ENCODE measurements around the gene RHOG. TPM values are rescaled to one million over a fixed set of nuclear protein-coding genes. Genes with fewer than 3 reads are reported as not detected.

Gene RHOG
- polyA plus RNA-seq, 1 donor from 2014 or later, result not detected

- no peak overlapping the region for H3K9ac ChIP-seq (ENCODE audit: low read length)
- H3K9me2 ChIP-seq (ENCODE audit: insufficient read depth, low read length), result no peaks in the 10 kb centered on the region
- H3K79me2 ChIP-seq (replicated peaks; ENCODE audit: insufficient read depth, low read length), result no peaks in the 10 kb centered on the region
- no peaks in the 10 kb centered on the region for H3K36me3 ChIP-seq (ENCODE audit: insufficient read depth, low read length)
- no peaks in the 10 kb centered on the region for H3F3A ChIP-seq (ENCODE audit: insufficient read depth, low read length, poor library complexity, severe bottlenecking)
- no peak overlapping the region for H3K27ac ChIP-seq (ENCODE audit: low read length)
- no peaks in the 10 kb centered on the region for H3K9me3 ChIP-seq (ENCODE audit: low read length)
- H3K4me2 ChIP-seq (ENCODE audit: low read length), result no peak overlapping the region
- no peak overlapping the region for H2AFZ ChIP-seq (ENCODE audit: low read depth, low read length)
- no peaks in the 10 kb centered on the region for H4K20me1 ChIP-seq (ENCODE audit: insufficient read depth)
- no peak overlapping the region for H3K4me3 ChIP-seq (ENCODE audit: low read length)
- H3K27me3 ChIP-seq (ENCODE audit: insufficient read depth, low read depth, low read length), result no peaks in the 10 kb centered on the region
- TF ChIP-seq MXI1 (conservative IDR thresholded peaks at IDR 0.05; ENCODE audit: poor library complexity, severe bottlenecking) (no peak), TAF1 (IDR thresholded peaks at IDR 0.05; ENCODE audit: low read depth) (no peak), SMC3 (conservative IDR thresholded peaks at IDR 0.05; ENCODE audit: poor library complexity) (no peak), POLR2AphosphoS5 (IDR thresholded peaks at IDR 0.05) (no peak), RAD21 (conservative IDR thresholded peaks at IDR 0.05) (no peak), EZH2 (IDR thresholded peaks at IDR 0.05; ENCODE audit: borderline replicate concordance, insufficient read depth, low read length, poor library complexity, severe bottlenecking) (no peak), EP300 (conservative IDR thresholded peaks at IDR 0.05; ENCODE audit: poor library complexity, severe bottlenecking) (no peak)
- TF ChIP-seq, protein P1, sequence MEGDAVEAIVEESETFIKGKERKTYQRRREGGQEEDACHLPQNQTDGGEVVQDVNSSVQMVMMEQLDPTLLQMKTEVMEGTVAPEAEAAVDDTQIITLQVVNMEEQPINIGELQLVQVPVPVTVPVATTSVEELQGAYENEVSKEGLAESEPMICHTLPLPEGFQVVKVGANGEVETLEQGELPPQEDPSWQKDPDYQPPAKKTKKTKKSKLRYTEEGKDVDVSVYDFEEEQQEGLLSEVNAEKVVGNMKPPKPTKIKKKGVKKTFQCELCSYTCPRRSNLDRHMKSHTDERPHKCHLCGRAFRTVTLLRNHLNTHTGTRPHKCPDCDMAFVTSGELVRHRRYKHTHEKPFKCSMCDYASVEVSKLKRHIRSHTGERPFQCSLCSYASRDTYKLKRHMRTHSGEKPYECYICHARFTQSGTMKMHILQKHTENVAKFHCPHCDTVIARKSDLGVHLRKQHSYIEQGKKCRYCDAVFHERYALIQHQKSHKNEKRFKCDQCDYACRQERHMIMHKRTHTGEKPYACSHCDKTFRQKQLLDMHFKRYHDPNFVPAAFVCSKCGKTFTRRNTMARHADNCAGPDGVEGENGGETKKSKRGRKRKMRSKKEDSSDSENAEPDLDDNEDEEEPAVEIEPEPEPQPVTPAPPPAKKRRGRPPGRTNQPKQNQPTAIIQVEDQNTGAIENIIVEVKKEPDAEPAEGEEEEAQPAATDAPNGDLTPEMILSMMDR (IDR thresholded peaks at IDR 0.05; ENCODE audit: poor library complexity, severe bottlenecking), result no peak
- TF ChIP-seq, protein P2, sequence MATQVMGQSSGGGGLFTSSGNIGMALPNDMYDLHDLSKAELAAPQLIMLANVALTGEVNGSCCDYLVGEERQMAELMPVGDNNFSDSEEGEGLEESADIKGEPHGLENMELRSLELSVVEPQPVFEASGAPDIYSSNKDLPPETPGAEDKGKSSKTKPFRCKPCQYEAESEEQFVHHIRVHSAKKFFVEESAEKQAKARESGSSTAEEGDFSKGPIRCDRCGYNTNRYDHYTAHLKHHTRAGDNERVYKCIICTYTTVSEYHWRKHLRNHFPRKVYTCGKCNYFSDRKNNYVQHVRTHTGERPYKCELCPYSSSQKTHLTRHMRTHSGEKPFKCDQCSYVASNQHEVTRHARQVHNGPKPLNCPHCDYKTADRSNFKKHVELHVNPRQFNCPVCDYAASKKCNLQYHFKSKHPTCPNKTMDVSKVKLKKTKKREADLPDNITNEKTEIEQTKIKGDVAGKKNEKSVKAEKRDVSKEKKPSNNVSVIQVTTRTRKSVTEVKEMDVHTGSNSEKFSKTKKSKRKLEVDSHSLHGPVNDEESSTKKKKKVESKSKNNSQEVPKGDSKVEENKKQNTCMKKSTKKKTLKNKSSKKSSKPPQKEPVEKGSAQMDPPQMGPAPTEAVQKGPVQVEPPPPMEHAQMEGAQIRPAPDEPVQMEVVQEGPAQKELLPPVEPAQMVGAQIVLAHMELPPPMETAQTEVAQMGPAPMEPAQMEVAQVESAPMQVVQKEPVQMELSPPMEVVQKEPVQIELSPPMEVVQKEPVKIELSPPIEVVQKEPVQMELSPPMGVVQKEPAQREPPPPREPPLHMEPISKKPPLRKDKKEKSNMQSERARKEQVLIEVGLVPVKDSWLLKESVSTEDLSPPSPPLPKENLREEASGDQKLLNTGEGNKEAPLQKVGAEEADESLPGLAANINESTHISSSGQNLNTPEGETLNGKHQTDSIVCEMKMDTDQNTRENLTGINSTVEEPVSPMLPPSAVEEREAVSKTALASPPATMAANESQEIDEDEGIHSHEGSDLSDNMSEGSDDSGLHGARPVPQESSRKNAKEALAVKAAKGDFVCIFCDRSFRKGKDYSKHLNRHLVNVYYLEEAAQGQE (IDR thresholded peaks at IDR 0.05; ENCODE audit: borderline replicate concordance), result no peak
These were observed 2.3 kb downstream of the RHOG start for GRCh38 chr11:3838504-3838903.

GRCh38 chr11:3837793-3838192, 3.0 kb downstream of the RHOG start:
- Histone ChIP-seq H3K9me3 (ENCODE audit: low read length) (no peaks in the 10 kb centered on the region), H2AFZ (ENCODE audit: low read depth, low read length) (no peak overlapping the region), H3K36me3 (ENCODE audit: insufficient read depth, low read length) (no peaks in the 10 kb centered on the region), H3K4me2 (ENCODE audit: low read length) (no peak overlapping the region), H4K20me1 (ENCODE audit: insufficient read depth) (no peaks in the 10 kb centered on the region), H3K9me2 (ENCODE audit: insufficient read depth, low read length) (no peaks in the 10 kb centered on the region), H3F3A (ENCODE audit: insufficient read depth, low read length, poor library complexity, severe bottlenecking) (no peaks in the 10 kb centered on the region), H3K4me3 (ENCODE audit: low read length) (no peak overlapping the region), H3K27me3 (ENCODE audit: insufficient read depth, low read depth, low read length) (no peaks in the 10 kb centered on the region), H3K79me2 (replicated peaks; ENCODE audit: insufficient read depth, low read length) (no peaks in the 10 kb centered on the region), H3K27ac (ENCODE audit: low read length) (no peak overlapping the region), H3K9ac (ENCODE audit: low read length) (no peak overlapping the region)
- TF ChIP-seq POLR2AphosphoS5 (IDR thresholded peaks at IDR 0.05) (no peak), EZH2 (IDR thresholded peaks at IDR 0.05; ENCODE audit: borderline replicate concordance, insufficient read depth, low read length, poor library complexity, severe bottlenecking) (no peak), RAD21 (conservative IDR thresholded peaks at IDR 0.05) (no peak), SMC3 (conservative IDR thresholded peaks at IDR 0.05; ENCODE audit: poor library complexity) (no peak), TAF1 (IDR thresholded peaks at IDR 0.05; ENCODE audit: low read depth) (no peak), EP300 (conservative IDR thresholded peaks at IDR 0.05; ENCODE audit: poor library complexity, severe bottlenecking) (no peak)
- TF ChIP-seq, protein P2 (IDR thresholded peaks at IDR 0.05; ENCODE audit: borderline replicate concordance), result no peak
- TF ChIP-seq, protein P1 (IDR thresholded peaks at IDR 0.05; ENCODE audit: poor library complexity, severe bottlenecking), result no peak
